ENCODE measurements around the gene SUSD2.

- TF ChIP-seq TAF1 (IDR thresholded peaks at IDR 0.05; ENCODE audit: low read depth, low read length) (no peak), POLR2A (IDR thresholded peaks at IDR 0.05; ENCODE audit: low read depth, low read length) (no peak), SPI1 (IDR thresholded peaks at IDR 0.05; ENCODE audit: low read depth, low read length) (no peak), POLR2AphosphoS5 (IDR thresholded peaks at IDR 0.05; ENCODE audit: low read depth, low read length) (no peak), PAX5 (IDR thresholded peaks at IDR 0.05; ENCODE audit: insufficient read depth, low read length, severe bottlenecking) (no peak)
Observed at GRCh38 chr22:24148266-24149197, 32.8 kb upstream of the SUSD2 start.

All from GM12891 (cell line).